A549 treated with Hydrocortisone at 1 μM for 4 hours (cell line): ENCODE measurements around the gene EIF1AX. TPM values are rescaled to one million over a fixed set of nuclear protein-coding genes. Genes with fewer than 3 reads are reported as not detected.

Experiments used
- total RNA-seq: library from RNA; stranded (reverse); fragments of 200-300 nt; extraction: Qiagen RNA extraction; gene quantifications from 5 replicates; pipeline ENCODE4 v1.2.3, GENCODE V29; 2022

The EIF1AX gene, protein sequence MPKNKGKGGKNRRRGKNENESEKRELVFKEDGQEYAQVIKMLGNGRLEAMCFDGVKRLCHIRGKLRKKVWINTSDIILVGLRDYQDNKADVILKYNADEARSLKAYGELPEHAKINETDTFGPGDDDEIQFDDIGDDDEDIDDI
- 94.3 to 106 TPM (median 96.9 TPM) in 5 replicates for total RNA-seq

DNA sequence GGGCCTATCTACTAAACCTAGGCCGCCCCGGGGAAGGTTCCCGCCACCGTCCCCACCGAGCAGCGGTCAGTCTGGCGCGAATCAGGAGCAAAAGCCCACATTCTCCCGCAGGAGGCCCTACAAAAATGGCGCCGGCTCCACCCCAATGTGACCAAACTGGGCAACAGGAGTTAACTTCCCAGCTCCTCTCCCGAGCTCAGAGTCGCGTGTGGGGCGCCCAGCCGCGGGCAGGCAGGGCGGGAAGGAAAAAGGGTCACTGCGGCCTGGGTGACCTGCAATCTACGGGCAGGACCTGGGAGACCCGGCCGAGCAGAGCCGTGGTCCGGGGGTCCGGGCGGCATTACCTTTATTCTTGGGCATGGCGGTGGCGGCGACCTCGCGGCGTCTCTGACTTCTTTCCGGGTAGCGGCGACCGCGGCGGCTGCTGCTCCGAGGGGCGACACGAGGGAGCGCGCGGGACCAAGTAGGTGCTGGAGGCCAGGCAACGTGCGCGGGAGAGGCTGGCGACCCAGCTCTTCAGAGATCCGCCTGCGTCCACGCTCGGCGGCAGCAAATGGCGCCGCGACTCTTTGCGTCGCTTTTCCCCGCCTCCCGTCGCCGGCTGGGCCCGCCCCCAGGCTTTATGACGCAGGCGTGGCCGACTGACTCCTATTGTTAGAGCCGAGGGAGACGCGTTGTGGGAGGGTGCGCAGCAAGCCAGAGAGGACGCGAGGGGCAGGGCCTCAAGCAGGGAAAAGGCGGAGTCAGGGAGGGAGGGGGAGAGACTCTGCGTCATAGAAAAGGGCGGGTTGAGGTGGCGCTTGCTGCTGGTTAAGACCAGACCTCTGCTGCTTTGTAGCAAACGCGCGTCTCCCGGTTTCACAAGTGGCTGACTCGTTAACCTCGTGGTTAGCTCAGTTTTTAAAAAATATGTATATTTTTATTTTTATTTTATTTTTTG lies at the start of gene EIF1AX:
Gene EIF1AX, minus strand, starts transcription at position 558 of the 940 bp plus-strand sequence. Its CDS starts 198 bp downstream, at position 360.

DNA sequence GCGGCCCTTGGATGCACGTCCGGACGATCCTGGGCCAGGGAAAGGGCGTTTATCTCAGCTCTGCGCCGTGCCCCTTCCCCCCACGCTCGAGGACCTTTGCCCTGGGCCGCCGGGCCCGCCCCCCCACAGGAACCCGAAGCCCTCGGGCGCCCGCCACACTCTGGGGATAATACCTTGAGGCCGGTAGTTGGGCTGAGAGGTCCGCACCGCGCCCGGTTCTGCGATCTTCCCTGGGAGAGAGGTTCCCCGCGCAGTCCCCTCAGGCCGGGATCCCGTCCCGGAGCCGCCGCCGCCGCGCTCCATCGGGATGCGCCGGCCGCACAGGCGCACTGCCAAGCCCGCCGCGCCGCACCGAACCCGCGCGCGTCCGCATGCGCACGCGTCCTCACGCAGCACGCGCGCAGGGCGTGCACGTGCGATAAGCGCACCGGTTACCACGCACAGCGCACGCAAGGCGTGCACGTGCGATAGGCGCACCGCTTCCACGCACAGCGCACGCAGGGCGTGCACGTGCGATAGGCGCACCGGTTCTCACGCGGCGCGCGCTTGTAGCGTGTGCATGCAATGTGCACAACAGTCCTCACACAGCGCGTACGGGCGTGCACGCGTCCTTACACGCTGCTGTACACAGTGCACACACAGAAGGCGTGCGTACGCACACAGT lies 24.9 kb downstream of the EIF1AX start, which contains the start of gene MAP7D2:
Gene MAP7D2, minus strand, starts transcription at position 331 of the 664 bp plus-strand sequence. Its CDS starts 28 bp downstream, at position 303.

Other genes starting within 250 kb of the EIF1AX start
- gene BCLAF3, start 150.8 kb downstream of the EIF1AX start, total RNA-seq, result 2.2 to 4.3 TPM (median 3.1 TPM) in 5 replicates
- gene MAP7D2, start 24.9 kb downstream of the EIF1AX start, total RNA-seq, result 5.2 to 6.7 TPM (median 5.9 TPM) in 5 replicates
- gene RPS6KA3, start 125.1 kb upstream of the EIF1AX start, total RNA-seq, result 36.6 to 52.1 TPM (median 44.9 TPM) in 5 replicates